CD4-positive, alpha-beta T cell (primary cell): ENCODE data around the gene TMUB1. TPM values are rescaled to one million over a fixed set of nuclear protein-coding genes. Genes with fewer than 3 reads are reported as not detected.

Experiments
- ATAC-seq: fragments of 200-7000 bp; cut with Tn5 transposase; one replicate; pipeline ENCODE4 v1.10.0; 2022; ENCODE audit warnings: mild to moderate bottlenecking; ENCODE audit not compliant: poor library complexity
- CTCF ChIA-PET: fragments of 350-600 bp; sonication (Branson Sonifier 250); formaldehyde crosslinking; loops from one replicate; lab custom pipeline; 2021; ENCODE audit warnings: antibody characterized with exemption, inconsistent platforms; lab: Charles Lee
- POLR2A ChIA-PET: fragments of 350-600 bp; sonication (Branson Sonifier 250); formaldehyde crosslinking; loops from one replicate; lab custom pipeline; 2021; ENCODE audit warnings: antibody characterized with exemption, inconsistent platforms; lab: Charles Lee
- DNase-seq, 14 experiments: peaks; one replicate each; pipeline ENCODE4 v3.0.0-alpha.2; 2013 to 2020; ENCODE audit warnings: mixed read lengths in 2 of 14
- H3K27ac ChIP-seq, 2 donors: one replicate each; pipeline versions ENCODE4 v1.5.1 to v1.7.0; 2013; ENCODE audit warnings: low read length in 2 of 2, low read depth in 1 of 2, mild to moderate bottlenecking in 1 of 2
- H3K27me3 ChIP-seq, 2 experiments: 1 replicate in 1 of 2; 2 replicates in 1 of 2; pipeline versions ENCODE4 v1.6.1 to v1.7.0; 2013; ENCODE audit warnings: low read length in 2 of 2, control low read depth in 1 of 2, mild to moderate bottlenecking in 1 of 2, moderate library complexity in 1 of 2; ENCODE audit not compliant: insufficient read depth in 2 of 2, control insufficient read depth in 1 of 2
- H3K36me3 ChIP-seq: one replicate; pipeline ENCODE4 v1.6.1; 2013; ENCODE audit warnings: low read length, control low read depth; ENCODE audit not compliant: insufficient read depth
- H3K4me1 ChIP-seq: one replicate; pipeline ENCODE4 v1.6.1; 2013; ENCODE audit warnings: low read length, control low read depth; ENCODE audit not compliant: insufficient read depth
- H3K4me3 ChIP-seq: one replicate; pipeline ENCODE4 v1.5.1; 2013; ENCODE audit warnings: mild to moderate bottlenecking, low read length, moderate library complexity
- H3K9me3 ChIP-seq, 2 experiments: 1 replicate in 1 of 2; 2 replicates in 1 of 2; pipeline versions ENCODE4 v1.6.1 to v1.7.0; 2013; ENCODE audit warnings: low read length in 2 of 2, mild to moderate bottlenecking in 2 of 2, control low read depth in 1 of 2, moderate library complexity in 1 of 2; ENCODE audit not compliant: control insufficient read depth in 1 of 2, insufficient read depth in 1 of 2
- H3K27ac Mint-ChIP-seq: one replicate; pipeline ENCODE4 v1.8.0; 2020; ENCODE audit warnings: mixed read lengths
- H3K27me3 Mint-ChIP-seq: one replicate; pipeline ENCODE4 v1.8.0; 2021; ENCODE audit warnings: mixed read lengths
- H3K36me3 Mint-ChIP-seq: one replicate; pipeline ENCODE4 v1.8.0; 2021; ENCODE audit warnings: low read depth, mixed read lengths
- H3K4me1 Mint-ChIP-seq: one replicate; pipeline ENCODE4 v1.8.0; 2021; ENCODE audit warnings: low read depth, mixed read lengths
- H3K4me3 Mint-ChIP-seq: one replicate; pipeline ENCODE4 v1.8.0; 2020; ENCODE audit warnings: mild to moderate bottlenecking, mixed read lengths
- H3K9me3 Mint-ChIP-seq: one replicate; pipeline ENCODE4 v1.8.0; 2020; ENCODE audit warnings: mixed read lengths
- intact Hi-C, 2 experiments: fragments of 100-400 bp; cut with DNase I in 1 of 2; cut with micrococcal nuclease in 1 of 2; formaldehyde crosslinking; loops; one replicate each; pipeline versions ENCODE4 v1.15.1 to v1.9.0; 2023 to 2025; cut with DNase I, micrococcal nuclease
- polyA plus RNA-seq, 2 donors: library from polyadenylated mRNA; unstranded; fragments of 120-200 nt; gene quantifications; one replicate each; pipeline ENCODE4 v1.2.1, GENCODE V29; 2013
- total RNA-seq, 174 experiments: library from RNA in 2 of 174; stranded (reverse) in 2 of 174; gene quantifications; one replicate each; pipeline ENCODE4 v1.2.3 and lab custom pipeline; 2021 to 2026
- TF ChIP-seq, protein P1 (sequence below): fragments of 200-600 bp; IDR thresholded peaks from one replicate; pipeline ENCODE4 v1.8.0; 2022; ENCODE audit warnings: antibody characterized with exemption, mild to moderate bottlenecking

TMUB1 gene
- total RNA-seq (10 to 100 TPM; 44.5 to 46.6 TPM), total RNA-seq (lab: John Stamatoyannopoulos, UW) (10.2 to 56.0 (median 31.2) reads per million in 172 experiments)
- polyA plus RNA-seq (2013, experiment 1 of 2): 47.7 TPM
- 55.3 TPM for polyA plus RNA-seq (2013, experiment 2 of 2)

DNA sequence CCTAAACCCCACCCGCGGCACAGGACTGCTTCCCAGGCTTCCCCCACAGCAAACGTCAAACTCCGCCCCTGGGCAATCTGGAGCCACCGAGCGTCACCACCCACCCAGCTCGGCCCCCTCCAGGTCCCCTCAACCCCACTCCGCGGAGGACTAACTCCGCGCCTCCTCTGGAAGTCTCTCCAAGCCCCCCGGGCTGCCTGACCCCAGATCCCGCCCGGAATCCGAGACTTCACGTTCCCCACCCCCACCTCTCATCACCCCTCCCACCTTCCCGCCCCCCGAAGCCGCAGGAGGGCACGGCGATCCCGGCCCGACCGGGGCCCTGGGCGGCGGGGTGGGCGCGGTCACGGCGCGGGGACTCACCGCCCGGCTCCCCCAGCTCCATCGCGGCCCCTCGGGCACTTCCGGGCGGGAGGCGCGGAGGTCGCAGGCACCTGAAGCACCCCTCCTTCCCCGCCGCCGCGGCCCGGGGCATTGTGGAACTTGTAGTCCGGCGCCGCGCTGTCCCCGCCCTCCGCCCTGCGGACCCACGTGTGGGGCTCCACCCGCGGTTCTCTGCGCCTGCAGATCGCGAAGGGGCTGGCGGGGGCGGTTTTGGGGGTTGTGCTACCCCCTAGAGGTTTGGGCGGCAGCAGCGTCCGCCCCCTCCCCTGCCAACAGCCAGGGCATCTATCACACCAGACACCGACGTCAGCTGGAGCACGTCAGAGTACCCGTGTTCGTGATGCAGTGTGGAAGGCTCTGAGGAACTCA is at the start of gene TMUB1:
TSS of gene TMUB1 (minus strand) at position 423 of the 753 bp plus-strand sequence. CDS start 930 bp downstream, outside the sequence.
- no peaks in the 10 kb centered on the region for H3K9me3 Mint-ChIP-seq
- H3K4me3 ChIP-seq: peak within 1 kb of the TSS; percentile 79
- H3K27ac Mint-ChIP-seq: peak within 1 kb of the TSS; percentile 85
- CTCF ChIA-PET: interaction anchor here (0.7 to 2.6 kb wide), 8 partner anchors 23 to 120 kb away, joined by 3 to 11 read pairs (median 4); partner anchors contain the start of gene ABCB8
- peak; percentile 66 for ATAC-seq
- H3K9me3 ChIP-seq: peaks cover 0 to 3% of the 10 kb centered on the region in 2 experiments
- peak within 1 kb of the TSS; percentile 90 for H3K4me3 Mint-ChIP-seq
- peak within 1 kb of the TSS; percentile 63 to 80 for H3K27ac ChIP-seq
- peaks cover 5% of the 10 kb centered on the region for H3K36me3 ChIP-seq
- intact Hi-C loops: loop anchor here (1.0 to 10.0 kb wide), 5 partner anchors 25 to 1371 kb away; partner anchors contain the start of genes ABCB8 (in 1 of the 2), KCNH2 (in 1 of the 2) and ZNF862 (in 1 of the 2)
- peaks cover 72% of the 10 kb centered on the region for H3K4me1 ChIP-seq
- H3K4me1 Mint-ChIP-seq: peaks cover 48% of the 10 kb centered on the region
- POLR2A ChIA-PET: interaction anchor here (0.6 to 1.6 kb wide), 4 partner anchors 24 to 65 kb away, joined by 3 to 8 read pairs (median 4); partner anchors contain the start of genes ABCB8, CDK5 and SLC4A2
- peaks cover 4% of the 10 kb centered on the region for H3K27me3 Mint-ChIP-seq
- TF ChIP-seq, protein P1, sequence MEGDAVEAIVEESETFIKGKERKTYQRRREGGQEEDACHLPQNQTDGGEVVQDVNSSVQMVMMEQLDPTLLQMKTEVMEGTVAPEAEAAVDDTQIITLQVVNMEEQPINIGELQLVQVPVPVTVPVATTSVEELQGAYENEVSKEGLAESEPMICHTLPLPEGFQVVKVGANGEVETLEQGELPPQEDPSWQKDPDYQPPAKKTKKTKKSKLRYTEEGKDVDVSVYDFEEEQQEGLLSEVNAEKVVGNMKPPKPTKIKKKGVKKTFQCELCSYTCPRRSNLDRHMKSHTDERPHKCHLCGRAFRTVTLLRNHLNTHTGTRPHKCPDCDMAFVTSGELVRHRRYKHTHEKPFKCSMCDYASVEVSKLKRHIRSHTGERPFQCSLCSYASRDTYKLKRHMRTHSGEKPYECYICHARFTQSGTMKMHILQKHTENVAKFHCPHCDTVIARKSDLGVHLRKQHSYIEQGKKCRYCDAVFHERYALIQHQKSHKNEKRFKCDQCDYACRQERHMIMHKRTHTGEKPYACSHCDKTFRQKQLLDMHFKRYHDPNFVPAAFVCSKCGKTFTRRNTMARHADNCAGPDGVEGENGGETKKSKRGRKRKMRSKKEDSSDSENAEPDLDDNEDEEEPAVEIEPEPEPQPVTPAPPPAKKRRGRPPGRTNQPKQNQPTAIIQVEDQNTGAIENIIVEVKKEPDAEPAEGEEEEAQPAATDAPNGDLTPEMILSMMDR: no peak
- peak; percentile 72 to 95 (median 84) for DNase-seq
- no peaks in the 10 kb centered on the region for H3K27me3 ChIP-seq
- peaks cover 18% of the 10 kb centered on the region for H3K36me3 Mint-ChIP-seq

DNA sequence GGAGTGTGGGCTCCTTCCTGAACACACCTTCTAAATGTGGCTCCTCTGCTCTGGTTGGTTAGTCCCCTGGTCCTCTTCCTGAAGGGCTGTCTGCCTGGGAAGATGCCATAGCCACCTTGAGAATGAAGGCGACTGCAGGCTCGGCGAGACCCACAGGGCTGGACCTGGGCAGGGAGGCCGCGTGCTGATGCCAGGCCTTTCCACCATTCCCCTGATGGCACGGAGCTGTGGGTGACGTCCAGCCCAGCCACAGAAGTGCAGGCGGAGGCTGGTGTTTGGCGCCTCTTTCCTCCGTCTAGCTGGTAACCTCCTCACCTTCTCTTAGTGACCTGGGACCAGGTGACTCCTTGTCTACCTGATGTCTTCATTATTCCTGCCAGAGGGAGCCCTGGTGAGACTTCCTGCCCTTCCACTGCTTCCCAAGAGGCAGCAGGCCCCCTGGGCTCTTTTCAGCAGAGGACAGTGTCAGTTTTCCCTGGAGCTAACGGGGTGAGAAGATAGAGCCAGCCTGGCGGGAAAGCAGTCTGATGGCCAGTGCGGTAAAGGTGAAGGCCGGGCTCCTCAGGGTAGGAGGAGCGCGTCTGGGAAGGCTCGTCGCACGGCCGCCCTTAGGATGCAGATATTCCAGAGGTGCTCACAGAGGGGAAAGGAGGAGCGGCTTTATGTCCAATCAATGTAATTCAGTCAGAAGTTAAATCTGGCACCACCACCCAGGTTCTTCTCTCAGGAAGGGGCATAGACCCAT is 49.3 kb upstream of the TMUB1 start:
- ATAC-seq: no peak
- Mint-ChIP-seq H3K36me3 (peaks cover 38% of the 10 kb centered on the region), H3K4me1 (no peaks in the 10 kb centered on the region), H3K4me3 (no peak overlapping the region), H3K9me3 (no peaks in the 10 kb centered on the region), H3K27me3 (no peaks in the 10 kb centered on the region), H3K27ac (no peak overlapping the region)
- Histone ChIP-seq H3K36me3 (peaks cover 58% of the 10 kb centered on the region), H3K27me3 (no peaks in the 10 kb centered on the region), H3K9me3 (no peaks in the 10 kb centered on the region), H3K27ac (no peak overlapping the region), H3K4me3 (no peak overlapping the region), H3K4me1 (no peaks in the 10 kb centered on the region)
- ChIA-PET POLR2A (no interaction called here), CTCF (no interaction called here)
- TF ChIP-seq, protein P1: no peak
- intact Hi-C loops: no loop called here
- no peak for DNase-seq

DNA sequence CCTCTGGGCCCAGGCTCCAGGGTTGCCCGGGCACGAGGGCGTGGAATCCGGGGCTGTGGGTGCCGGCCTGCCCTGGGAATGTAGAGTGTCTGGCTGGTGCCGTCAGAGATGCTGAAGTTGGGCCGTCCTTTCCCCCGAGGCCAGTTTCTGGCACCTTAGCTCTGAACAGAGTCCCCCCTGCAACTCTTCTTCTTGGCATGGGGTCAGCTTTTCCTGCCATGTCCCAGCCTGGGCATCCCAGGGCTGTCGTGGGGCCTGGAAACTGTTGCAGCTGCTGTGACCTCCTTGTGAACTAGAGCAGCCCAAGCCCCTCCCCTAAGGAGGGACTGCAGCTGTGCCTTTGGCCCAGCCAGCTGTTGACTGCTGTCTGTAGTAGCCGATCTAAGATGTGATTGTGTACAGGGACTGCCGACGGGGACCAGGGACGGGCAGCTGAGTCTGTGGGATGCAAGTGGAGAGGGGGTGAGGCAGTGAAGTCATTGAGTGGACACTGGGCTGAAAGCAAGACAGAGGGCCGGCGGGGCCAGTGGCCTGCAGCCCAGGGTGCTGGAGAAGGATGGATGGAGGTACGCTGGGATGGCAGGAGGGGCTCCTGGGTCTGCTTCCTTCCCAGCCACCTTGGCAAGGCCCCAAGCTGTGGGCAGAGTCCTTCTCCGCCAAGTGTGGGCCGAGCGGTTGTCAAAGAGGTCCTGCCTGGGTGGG is 48.5 kb upstream of the TMUB1 start:
- intact Hi-C loops: no loop called here
- ATAC-seq (no peak), DNase-seq (no peak)
- Histone ChIP-seq H3K27me3 (no peaks in the 10 kb centered on the region), H3K9me3 (no peaks in the 10 kb centered on the region), H3K4me1 (no peaks in the 10 kb centered on the region), H3K27ac (no peak overlapping the region), H3K36me3 (peaks cover 58% of the 10 kb centered on the region), H3K4me3 (no peak overlapping the region)
- Mint-ChIP-seq H3K4me1 (no peaks in the 10 kb centered on the region), H3K27ac (no peak overlapping the region), H3K4me3 (no peak overlapping the region), H3K36me3 (peaks cover 41% of the 10 kb centered on the region), H3K27me3 (no peaks in the 10 kb centered on the region), H3K9me3 (no peaks in the 10 kb centered on the region)
- CTCF ChIA-PET: no interaction called here
- TF ChIP-seq, protein P1: no peak
- POLR2A ChIA-PET: no interaction called here
